ENCODE results near the gene MCM3AP. TPM values are rescaled to one million over a fixed set of nuclear protein-coding genes. Genes with fewer than 3 reads are reported as not detected.
"Not testable (repeated sequence)": the region's sequence is repeated elsewhere in the genome, so short reads cannot be mapped to it uniquely, and the experiment has no call there.

Gene MCM3AP
- total RNA-seq, 1 donor from 2014 or later: 78.1 TPM

- DNase-seq (ENCODE audit: extremely low read depth, low read depth, low spot score): no peak
These were observed 78.1 kb downstream of the MCM3AP start for GRCh38 chr21:46207006-46207919.

GRCh38 chr21:46206163-46207005 lies 79.0 kb downstream of the MCM3AP start:
- no peak for DNase-seq (ENCODE audit: extremely low read depth, low read depth, low spot score)

GRCh38 chr21:46205766-46206162 lies 79.6 kb downstream of the MCM3AP start:
- DNase-seq (ENCODE audit: extremely low read depth, low read depth, low spot score): no peak

DNA sequence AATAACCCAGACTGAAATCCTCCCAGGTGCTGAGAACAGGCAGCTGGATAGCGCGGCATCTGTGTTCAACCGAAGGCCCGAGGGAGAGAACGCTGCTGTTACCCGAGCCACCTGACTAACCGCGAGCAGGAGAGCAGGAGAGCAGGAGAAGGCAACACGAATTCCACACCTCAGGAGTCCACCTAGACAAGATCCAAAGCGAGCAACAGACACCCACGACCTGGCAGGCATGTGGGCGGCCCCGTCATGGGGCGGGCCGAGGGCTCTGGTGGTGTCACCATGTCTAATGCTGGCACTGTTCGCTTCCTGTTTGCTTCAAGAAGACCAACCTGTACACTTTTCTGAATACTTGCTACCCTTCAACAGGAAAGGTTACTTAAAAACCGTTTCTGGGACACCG lies 80.2 kb downstream of the MCM3AP start:
- DNase-seq (ENCODE audit: extremely low read depth, low read depth, low spot score): no peak

GRCh38 chr21:46203203-46203600 lies 82.2 kb downstream of the MCM3AP start:
- DNase-seq (ENCODE audit: extremely low read depth, low read depth, low spot score): no peak

GRCh38 chr21:46202592-46203202 lies 82.7 kb downstream of the MCM3AP start:
- DNase-seq (ENCODE audit: extremely low read depth, low read depth, low spot score): no peak

- not testable (repeated sequence) for DNase-seq (ENCODE audit: extremely low read depth, low read depth, low spot score)
These were observed 84.3 kb downstream of the MCM3AP start for GRCh38 chr21:46200877-46201803.

DNA sequence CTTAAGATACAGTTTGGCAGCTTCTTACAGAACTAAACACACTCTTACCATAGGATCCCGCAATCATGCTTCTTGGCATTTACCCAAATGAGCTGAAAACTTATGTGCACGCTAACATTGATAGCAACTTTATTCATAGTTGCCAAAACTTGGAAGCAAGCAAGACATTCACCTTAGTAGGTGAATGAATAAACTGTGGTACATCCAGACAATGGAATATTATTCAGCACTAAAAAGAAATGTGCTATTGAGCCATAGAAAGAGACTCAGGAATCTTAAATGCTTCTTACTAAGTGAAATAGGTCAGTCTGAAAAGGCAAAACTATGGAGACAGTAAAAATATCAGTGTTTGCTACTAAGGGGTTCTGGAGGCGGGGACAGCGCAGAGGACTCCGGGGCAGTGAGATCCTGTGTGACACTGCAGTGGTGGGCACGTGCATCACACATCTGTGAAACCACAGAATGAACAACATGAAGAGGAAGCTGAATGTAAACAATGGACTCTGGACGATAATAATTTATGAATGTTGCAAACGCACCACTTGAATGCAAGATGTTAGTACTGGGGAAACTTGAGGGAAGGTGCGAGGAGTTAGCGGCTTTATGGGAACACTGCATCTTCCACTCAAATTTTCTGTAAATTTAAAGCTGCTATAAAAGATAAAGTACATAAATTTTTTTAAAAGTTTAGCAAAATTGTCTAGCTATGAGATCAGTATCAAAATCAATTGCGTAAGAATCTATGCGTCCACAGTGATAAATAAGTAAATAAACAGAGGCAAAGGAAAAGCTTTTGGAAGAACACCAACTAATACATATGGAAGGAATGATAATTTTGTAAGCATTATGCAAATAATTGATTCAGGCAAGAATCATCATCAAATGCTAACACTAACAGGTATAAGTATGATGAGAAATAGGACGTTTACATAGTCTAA lies 85.7 kb downstream of the MCM3AP start:
- no peak for DNase-seq (ENCODE audit: extremely low read depth, low read depth, low spot score)

- DNase-seq (ENCODE audit: extremely low read depth, low read depth, low spot score): no peak
These were observed 88.7 kb downstream of the MCM3AP start for GRCh38 chr21:46196733-46197132.

GRCh38 chr21:46195595-46196195 lies 89.7 kb downstream of the MCM3AP start:
- DNase-seq (ENCODE audit: extremely low read depth, low read depth, low spot score): no peak

- DNase-seq (ENCODE audit: extremely low read depth, low read depth, low spot score): no peak
These were observed 90.8 kb downstream of the MCM3AP start for GRCh38 chr21:46194374-46195334.

- DNase-seq (ENCODE audit: extremely low read depth, low read depth, low spot score): no peak
These were observed 91.5 kb downstream of the MCM3AP start for GRCh38 chr21:46193829-46194373.

DNA sequence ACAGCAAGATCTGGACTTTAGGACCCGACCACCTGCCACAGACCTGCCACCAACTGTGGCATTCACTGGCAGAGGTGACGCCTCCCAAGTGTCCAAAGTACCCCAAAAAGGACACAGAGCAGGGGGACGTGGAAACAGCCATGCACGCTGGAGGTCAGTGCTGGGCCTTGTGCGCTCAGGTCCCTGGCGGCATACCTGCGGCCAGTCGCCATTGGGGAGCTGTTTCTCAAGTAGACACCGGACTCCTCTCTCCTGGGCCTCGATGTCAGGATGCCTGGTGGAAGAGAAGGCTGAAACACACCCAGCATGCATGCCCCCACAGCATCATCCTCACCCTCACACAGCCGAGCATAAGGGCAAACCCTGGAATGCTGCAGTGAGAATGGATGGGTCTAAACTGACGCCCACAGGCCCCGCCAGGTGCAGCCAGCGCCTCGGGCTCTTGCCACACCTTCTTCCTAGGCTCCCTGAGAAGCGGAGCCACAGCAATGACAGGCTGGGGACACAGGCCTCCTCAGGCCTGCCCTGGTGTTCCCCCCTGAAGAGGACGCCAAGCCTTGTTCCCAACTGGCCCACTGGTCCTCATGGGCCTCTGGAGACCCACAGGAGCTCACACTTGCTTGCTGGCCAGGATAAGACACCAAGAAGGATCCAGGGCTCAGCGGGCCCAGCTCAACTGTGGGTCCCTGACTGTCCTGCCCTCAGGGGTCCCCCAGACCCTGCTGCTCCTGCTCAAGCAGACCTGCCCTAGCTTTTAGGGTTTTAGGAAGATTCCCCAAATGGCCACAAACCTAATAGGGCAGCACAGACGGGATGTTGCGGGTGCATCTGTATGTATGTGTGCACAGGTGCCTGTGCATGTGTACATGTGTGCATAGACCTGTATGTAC lies 93.5 kb downstream of the MCM3AP start:
- DNase-seq (ENCODE audit: extremely low read depth, low read depth, low spot score): no peak

GRCh38 chr21:46191257-46191685 lies 94.1 kb downstream of the MCM3AP start:
- no peak for DNase-seq (ENCODE audit: extremely low read depth, low read depth, low spot score)

- no peak for DNase-seq (ENCODE audit: extremely low read depth, low read depth, low spot score)
These were observed 94.8 kb downstream of the MCM3AP start for GRCh38 chr21:46190491-46191131.

All from glomerular endothelial cell (primary cell).